HG03103 (cell line): ENCODE data around the gene ZNF341.
A peak's percentile ranks its signal among the peaks of the same experiment; 100 is the strongest.

Experiments
- ATAC-seq: cut with Tn5 transposase; IDR thresholded peaks from one replicate; pipeline ENCODE4 v1.9.1; 2021; ENCODE audit warnings: low read depth; ENCODE audit not compliant: unreplicated experiment

ZNF341 gene

DNA sequence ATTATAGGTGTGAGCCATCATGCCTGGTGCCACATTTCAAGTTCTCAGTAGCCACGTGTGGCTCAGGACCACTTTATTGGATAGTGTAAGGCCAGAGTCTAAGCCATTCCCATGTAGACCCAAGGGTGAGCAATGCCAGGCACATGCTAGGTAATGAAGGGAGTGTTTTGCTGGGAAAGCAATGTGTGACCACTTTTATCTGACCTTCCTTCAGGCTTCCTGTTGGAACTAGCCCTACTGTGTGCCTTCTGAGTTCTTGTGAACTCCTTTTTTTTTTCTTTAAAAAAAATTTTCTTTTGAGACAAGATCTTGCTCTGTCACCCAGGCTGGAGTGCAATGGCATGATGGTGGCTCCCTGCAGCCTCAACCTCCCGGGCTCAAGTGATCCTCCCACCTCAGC, 33.3 kb downstream of the ZNF341 start:
- no peak for ATAC-seq

DNA sequence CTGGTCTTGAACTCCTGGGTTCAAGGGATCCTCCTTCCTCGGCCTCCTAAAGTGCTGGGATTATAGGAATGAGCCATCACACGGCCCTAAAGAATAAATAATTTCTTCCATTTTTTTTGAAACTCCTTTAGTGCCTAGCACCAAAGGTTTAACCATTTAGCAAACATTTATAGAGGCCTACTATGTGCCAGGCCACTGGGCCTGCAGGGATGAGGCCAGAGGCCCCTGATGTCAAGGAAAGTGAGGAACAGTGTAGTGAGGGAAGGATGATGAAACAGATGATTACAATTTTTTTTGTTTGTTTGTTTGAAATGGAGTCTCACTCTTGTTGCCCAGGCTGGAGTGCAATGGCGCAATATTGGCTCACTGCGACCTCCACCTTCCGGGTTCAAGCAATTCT, 33.8 kb downstream of the ZNF341 start:
- no peak for ATAC-seq

DNA sequence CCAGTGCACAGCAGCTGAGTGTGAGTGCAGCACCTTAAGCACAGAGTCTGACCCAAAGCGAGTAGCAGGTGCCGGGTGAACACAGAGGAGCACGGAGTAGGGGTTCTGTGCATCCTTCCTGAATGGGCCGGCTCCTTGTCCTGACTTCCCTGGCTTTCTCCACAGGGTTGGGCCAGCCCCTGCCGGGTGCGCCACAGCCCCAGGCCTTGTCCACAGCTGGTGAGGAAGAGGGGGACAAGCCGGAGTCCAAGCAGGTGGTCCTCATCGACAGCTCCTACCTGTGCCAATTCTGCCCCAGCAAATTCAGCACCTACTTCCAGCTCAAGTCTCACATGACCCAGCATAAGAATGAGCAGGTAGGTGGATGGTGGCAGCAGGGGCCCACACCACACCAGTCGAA, 34.9 kb downstream of the ZNF341 start:
- no peak for ATAC-seq

DNA sequence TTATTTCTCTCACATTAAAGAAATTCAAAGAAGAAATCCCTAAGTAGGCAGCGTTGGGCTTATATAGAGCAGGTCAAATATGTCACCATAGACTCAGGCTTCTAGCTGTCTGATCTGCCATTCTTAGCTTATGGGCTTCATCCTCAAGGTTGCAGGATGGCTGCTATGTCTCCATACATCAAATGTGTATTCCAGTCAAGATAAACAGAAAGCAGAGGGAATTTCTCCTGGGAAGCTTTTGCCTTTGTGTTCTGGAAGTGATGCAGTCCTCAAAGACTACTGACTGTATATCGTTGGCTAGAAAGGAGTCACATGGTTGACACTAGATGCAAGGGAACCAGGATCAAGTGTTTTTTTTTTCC, 36.0 kb downstream of the ZNF341 start:
- no peak for ATAC-seq

DNA sequence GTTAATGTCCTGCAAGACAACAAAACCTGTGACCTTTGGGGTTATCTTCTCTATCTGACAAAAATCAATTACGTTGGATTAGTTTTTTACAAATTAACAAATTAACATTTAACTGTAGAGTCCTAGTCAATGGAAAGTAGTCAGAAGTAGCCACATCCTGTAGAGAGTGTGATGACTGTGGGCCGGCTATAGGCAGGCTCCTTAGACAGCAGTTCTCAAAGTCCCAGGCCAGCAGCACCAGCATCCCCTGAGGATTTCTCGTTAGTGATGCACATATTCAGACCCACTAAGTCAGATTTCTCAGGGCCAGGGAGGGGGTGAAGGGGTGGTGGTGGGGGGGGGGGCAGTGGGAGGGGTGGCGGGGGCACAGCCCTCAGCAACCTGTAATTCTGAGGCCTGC, 37.2 kb downstream of the ZNF341 start:
- ATAC-seq, result no peak

DNA sequence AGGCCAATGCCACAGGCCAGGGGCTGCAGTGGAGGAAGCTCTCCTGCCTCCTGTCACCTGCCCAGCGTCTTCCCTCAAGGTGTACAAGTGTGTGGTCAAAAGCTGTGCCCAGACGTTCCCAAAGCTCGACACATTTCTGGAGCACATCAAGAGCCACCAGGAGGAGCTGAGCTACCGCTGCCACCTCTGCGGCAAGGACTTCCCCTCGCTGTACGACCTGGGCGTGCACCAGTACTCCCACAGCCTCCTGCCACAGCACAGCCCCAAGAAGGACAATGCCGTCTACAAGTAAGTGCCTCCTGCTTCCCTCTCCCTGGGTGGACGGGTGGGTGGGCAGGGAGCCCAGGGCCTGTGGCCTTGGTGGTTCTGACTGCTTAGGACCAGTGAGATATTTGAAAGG, 38.2 kb downstream of the ZNF341 start:
- ATAC-seq, result no peak

DNA sequence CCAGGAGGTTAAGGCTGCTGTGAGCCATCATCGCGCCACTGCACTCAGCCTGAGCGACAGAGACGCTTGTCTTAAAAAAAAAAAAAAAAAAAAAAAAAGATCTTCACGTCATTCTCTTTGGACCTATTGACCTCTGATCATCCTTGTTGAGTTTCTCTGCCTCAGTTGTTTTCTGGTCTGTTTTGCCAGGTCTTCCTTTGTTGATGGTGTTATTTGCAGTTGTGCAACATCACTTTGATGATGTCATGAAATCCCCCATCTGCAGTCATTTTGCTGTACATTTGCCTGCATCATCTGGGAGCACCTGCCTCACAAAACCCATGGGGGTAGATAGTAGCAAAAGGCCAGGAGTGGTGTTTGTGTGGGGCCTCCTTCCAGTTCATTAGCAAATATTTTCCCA, 40.1 kb downstream of the ZNF341 start:
- no peak for ATAC-seq

DNA sequence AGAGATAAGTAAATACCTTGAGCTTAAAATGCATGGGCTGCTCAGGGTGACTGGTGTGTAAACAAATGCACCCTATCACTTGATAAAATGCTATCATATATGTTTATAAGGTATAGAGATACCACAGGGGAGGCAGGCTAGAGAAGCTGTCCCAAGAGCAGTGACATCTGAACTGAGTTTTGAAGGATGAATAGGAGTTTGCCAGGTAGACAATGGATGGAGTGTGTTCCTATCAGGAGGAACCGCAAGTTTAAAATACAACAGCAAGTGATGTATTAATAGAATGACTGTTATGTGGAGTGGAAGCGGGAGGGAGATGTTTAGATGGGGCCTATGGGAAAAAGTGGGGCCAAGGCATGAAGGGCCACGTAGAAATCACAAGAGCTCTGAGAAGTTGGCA, 40.6 kb downstream of the ZNF341 start:
- no peak for ATAC-seq

DNA sequence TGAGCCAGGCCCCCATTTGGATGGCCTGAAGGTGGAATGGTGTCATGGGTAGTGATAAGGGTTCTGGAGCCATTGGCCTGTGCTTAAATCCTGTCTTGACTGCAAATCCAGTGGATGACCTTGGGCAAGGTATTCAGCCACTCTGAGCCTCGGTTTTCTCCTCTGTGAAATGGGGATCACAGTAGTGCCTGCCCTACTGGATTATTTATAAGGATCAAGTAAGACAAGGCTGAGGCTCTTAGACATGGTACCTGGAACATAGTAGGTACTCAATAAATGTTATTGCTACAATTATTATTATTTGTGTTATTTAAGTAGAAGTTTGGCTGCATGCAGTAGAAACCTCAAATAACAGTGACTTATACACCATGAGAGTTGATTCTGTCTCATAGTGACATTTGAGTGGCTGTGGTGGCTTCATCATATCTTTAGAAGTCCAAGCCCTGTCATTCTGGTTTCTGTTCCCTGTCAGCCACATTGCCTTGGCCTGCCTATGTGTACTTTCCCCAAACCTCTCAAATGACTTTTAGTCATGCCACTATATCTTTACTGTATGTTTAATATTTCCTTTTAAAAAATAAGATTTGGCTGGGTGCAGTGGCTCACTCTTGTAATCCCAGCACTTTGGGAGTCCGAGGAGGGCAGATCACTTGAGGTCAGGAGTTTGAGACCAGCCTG, 41.8 kb downstream of the ZNF341 start:
- peak; percentile 42 for ATAC-seq

DNA sequence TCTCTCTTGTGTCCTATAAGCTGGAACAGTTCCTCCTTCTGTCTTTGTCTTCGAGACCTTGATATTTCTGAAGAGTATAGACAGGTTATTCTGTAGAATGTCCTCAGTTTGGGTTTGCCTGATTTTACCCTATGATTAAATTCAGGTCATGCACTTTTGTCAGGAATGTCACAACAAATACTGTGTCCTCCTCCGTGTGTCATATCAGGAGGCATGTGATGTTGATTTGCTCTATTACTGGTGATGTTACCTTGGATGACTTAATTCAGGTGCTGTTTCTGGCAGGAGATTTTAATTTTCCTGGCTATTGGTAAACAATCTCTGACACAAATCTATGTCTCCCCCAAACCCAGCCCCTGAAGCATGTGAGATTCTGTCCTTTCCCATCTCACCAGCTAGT, 46.0 kb downstream of the ZNF341 start:
- ATAC-seq, result no peak

DNA sequence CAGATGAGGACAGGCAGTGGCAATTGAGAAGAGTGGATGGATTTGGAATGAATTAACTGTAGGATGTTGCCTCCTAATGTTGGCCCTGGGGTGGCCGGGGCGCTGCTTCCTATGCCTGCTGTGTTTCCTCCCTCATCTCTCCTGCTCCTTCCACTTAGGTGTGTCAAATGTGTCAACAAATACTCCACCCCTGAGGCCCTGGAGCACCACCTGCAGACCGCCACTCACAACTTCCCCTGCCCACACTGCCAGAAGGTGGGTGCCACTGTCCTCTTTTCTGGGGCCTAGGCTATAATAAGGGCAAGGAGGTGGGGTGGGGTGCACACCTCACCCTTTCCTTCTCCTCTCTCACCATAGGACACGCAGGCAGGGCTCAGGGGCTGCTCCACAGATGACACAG, 49.3 kb downstream of the ZNF341 start:
- ATAC-seq, result no peak

DNA sequence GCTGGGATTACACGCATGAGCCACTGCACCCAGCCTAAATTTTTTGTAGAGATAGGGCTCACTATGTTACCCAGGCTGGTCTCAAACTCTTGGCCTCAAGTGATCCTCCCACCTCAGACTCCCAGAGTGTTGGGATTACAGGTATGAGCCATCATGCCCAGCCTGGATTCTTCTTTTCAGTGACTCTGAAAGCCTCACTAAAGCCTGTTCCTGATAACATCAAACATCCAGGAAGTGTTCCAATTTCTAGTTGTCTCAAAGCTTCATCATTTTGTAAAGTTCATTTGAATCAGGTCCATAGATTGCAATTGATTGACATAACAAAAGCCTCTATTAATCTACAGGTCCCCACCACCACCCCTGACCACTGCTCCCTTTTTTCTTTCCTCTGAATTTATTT, 50.1 kb downstream of the ZNF341 start:
- no peak for ATAC-seq

DNA sequence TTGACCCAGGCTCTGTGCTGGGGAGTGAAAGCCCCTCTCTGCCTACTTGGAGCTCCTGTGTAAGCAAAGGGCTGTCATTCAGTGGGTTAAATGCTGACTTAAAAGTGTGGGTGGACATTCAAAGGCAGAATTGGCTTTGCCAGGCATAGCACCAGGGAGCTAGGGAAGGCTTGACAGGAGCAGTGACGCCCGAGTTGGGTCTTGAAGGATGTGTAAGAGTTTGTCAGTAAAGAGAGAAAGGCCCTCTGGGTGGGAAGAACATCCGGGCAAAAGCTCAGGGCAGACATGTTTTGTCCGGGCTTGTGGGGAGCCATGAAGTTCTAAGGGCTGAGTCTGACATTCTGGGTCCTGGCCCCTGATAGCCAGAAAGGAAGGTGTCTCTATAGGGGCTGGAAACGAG, 51.5 kb downstream of the ZNF341 start:
- ATAC-seq, result no peak

DNA sequence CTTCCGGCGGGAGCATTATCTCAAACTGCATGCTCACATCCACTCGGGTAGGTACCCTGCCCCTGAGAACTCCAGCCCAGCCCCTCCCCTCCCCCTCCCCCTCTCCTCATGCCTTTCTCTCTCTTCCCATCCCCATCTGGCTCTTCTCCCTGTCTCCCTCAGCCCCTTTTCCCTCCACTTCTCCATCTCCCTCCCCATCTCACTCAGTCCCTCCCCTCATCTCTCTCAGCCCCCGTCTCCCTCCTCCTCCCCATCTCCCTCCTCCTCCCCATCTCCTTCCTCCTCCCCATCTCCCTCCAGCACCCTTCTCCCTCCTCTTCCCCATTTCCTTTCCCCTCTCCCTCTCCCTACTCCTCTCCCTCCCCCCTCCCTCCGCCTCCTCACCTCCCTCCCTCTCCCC, 52.0 kb downstream of the ZNF341 start:
- no peak for ATAC-seq

DNA sequence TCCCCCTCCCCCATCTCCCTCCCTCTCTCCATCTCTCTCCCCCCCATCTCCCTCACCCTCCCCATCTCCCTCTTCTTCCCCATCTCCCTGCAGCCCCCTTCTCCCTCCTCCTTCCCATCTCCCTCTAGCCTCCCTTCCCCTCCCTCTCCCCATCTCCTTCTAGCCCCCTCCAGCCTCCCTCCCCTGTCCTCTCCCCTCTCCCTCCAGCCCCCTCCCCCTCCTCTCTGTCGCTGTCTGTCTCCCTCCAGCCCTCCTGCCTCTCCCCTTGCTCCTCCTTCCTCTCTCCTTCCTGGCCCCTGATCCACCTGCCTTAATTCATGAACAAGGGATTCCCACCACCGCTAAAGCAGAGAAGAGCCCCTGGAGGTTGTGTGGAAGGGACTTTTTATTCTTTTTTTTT, 52.4 kb downstream of the ZNF341 start:
- no peak for ATAC-seq

DNA sequence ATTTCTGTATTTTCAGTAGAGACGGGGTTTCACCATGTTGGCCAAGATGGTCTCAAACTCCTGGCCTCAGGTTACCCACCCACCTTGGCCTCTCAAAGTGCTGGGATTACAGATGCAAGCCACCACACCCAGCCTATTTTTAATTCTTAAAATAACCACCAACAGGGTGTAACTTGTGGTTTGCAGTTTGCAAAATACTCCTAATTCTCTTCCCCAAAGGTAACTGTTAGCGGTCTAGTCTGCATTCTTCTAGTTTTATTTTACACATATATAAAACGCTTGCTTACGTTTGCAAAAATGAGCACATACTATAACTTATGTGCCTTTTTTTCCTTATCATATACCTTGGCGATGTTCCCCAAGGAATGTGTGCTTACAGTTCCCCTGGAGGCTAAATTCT, 53.7 kb downstream of the ZNF341 start:
- no peak for ATAC-seq

DNA sequence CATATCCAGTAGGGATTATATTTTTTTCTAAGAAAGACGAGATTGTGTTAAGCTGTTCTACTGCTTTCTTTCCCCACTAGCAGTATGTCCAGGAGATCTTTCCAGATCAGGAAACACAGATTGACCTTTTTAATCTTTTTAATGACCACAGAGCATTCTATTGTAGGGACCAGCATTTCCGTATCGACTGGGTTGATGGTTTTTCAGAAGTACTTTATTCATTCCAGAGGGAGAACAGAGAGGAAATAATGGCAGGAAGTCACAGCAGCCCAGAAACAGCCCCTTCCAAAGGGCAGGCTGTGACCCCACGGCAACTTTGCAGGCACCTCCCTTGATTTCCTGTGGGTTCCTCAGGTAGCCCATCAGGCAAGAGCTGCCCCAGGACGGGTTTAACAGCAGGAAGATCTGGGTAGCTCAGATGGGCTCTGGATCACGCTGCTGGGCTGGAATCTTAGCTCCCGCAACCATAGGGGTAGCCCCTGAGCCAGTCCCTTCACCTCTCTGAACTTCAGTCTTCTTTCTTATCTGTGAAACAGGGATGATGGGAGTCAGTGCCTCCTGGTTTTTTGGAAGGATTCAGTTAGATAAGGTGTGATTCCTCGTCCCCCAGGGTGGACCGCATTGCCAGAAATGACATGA, 55.6 kb downstream of the ZNF341 start:
- ATAC-seq, result no peak

DNA sequence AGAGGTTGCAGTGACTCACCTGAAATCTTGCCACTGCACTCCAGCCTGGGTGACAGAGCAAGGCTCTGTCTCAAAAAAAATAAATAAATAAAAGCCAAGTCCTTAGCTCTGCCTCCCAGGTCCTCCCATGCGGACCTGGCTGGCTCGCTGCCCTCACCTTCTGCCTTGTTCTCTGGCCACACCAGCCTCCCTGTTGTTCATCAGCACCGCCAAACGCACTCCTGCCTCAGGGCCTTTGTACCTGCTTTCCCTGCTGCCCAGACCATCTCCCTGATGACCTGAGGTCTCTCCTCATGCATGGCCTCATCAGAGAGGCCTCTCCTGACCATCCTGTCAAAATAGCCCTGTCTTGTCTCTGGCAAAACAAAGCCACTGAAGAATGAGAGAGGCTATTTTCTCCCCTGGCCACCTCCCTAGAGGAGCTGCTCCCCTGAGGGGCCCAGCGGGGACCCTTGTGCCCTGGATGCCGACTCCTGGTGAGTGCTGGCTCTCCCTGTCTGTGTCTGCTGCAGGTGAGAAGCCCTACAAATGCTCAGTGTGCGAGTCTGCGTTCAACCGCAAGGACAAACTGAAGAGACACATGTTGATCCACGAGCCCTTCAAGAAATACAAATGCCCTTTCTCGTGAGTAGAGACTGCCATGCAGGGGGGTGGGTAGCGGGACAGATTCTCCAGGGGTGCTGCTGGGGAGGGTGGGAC, 56.7 kb downstream of the ZNF341 start:
- no peak for ATAC-seq

DNA sequence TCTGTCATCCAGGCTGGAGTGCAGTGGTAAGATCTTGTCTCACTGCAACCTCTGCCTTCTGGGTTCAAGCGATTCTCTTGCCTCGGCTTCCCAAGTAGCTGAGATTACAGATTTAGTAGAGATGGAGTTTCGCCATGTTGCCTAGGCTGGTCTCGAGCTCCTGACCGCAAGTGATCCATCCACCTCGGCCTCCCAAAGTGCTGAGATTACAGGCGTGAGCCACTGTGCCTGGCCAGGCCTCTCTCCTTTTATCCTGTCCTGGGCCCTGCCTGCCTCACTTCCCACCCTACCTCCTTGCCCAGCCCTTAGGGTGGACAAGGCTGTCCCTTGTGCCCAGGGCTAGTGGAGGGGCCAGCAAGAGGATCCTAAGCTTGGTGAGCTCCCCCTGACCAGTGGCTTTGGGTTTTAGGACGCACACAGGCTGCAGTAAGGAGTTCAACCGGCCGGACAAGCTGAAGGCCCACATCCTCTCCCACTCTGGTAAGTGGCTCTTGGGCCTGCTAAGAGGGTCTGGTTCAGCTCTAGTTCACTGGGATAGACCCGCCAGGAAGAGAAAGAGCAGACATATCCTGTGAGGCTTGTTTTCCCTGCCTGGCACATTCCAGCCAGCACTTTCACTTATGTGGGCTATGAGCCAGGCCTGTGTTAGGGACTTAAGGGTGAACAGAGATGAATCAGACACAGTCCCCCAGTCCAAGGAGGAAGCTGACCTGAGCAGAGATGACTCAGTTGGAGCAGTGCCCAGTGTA, 57.5 kb downstream of the ZNF341 start:
- no peak for ATAC-seq

DNA sequence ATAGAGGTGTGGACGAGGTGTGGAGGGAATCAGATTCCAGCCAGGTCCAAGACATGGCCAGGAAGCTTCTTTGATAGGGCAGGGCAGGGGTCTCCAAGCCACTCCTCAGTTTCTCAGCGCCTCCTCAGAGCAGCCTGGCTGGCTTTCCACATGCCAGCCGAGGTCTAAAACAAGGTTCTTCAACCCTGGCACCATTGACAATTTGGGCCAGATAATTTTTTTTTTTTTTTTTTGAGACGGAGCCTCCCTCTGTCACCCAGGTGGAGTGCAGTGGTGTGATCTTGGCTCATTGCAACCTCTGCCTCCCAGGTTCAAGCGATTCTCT, 58.0 kb downstream of the ZNF341 start:
- no peak for ATAC-seq

DNA sequence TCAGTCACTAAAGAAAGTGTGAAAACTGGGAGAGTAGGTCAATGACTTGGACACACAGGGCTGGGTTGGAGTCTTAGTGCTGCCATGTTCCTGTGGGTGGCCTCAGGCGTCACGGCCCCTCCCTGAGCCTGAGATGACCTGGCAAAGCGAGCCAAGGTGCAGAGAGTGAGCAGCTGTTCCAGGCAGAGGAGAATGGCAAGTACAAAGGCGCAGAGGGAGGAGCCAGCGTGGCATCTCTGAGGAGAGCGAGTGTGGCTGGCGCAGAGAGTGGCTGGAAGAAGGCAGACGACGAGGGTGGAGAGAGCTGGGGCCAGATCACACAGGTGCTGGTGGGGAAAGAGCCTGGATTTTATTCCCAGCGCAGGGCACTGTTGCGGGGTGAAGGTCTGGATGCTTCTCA, 58.8 kb downstream of the ZNF341 start:
- no peak for ATAC-seq

DNA sequence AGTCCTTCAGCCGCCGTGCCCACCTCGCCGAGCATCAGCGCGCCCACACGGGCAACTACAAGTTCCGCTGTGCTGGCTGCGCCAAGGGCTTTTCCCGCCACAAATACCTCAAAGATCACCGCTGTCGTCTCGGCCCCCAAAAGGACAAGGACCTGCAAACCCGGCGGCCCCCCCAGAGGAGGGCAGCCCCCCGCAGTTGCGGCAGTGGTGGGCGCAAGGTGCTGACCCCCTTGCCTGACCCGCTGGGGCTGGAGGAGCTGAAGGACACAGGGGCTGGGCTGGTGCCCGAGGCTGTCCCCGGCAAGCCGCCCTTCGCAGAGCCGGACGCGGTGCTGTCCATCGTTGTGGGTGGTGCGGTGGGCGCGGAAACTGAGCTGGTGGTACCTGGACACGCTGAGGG, 59.2 kb downstream of the ZNF341 start:
- no peak for ATAC-seq
